NCI-H2081 (cell line): ENCODE data around the gene ZNF280B.
"Not testable (repeated sequence)": the region's sequence is repeated elsewhere in the genome, so short reads cannot be mapped to it uniquely, and the experiment has no call there.

ENCODE experiments used
- DNase-seq, 2 experiments: peaks; one replicate each; lab custom pipeline; 2025; lab: John Stamatoyannopoulos, UW

The ZNF280B gene

GRCh38 chr22:22464541-22465054, 43.9 kb downstream of the ZNF280B start:
- no peak for DNase-seq

GRCh38 chr22:22463855-22464540, 44.5 kb downstream of the ZNF280B start:
- peak; percentile 34 to 53 for DNase-seq

GRCh38 chr22:22462813-22463567, 45.6 kb downstream of the ZNF280B start:
- no peak for DNase-seq

- DNase-seq = no peak
Measured at GRCh38 chr22:22461583-22461982, 47.0 kb downstream of the ZNF280B start.

GRCh38 chr22:22461111-22461510, 47.4 kb downstream of the ZNF280B start:
- no peak for DNase-seq

GRCh38 chr22:22460635-22461034, 47.9 kb downstream of the ZNF280B start:
- no peak for DNase-seq

GRCh38 chr22:22460060-22460459, 48.5 kb downstream of the ZNF280B start:
- no peak for DNase-seq

GRCh38 chr22:22458896-22459588, 49.5 kb downstream of the ZNF280B start:
- no peak for DNase-seq

GRCh38 chr22:22458387-22458786, 50.2 kb downstream of the ZNF280B start:
- DNase-seq = no peak

GRCh38 chr22:22454997-22455396, 53.5 kb downstream of the ZNF280B start:
- no peak for DNase-seq

- DNase-seq = no peak
Measured at GRCh38 chr22:22452996-22453686, 55.4 kb downstream of the ZNF280B start.

GRCh38 chr22:22452211-22452610, 56.3 kb downstream of the ZNF280B start:
- DNase-seq = no peak

- no peak for DNase-seq
Measured at GRCh38 chr22:22450343-22450839, 58.2 kb downstream of the ZNF280B start.

- no peak for DNase-seq
Measured at GRCh38 chr22:22449819-22450218, 58.7 kb downstream of the ZNF280B start.

- no peak for DNase-seq
Measured at GRCh38 chr22:22446517-22446916, 62.0 kb downstream of the ZNF280B start.

- not testable (repeated sequence) for DNase-seq
Measured at GRCh38 chr22:22444007-22444589, 64.4 kb downstream of the ZNF280B start.

GRCh38 chr22:22442928-22443709, 65.4 kb downstream of the ZNF280B start:
- DNase-seq = no peak

- DNase-seq = not testable (repeated sequence)
Measured at GRCh38 chr22:22441626-22442025, 66.9 kb downstream of the ZNF280B start.

GRCh38 chr22:22440188-22440587, 68.4 kb downstream of the ZNF280B start:
- DNase-seq = no peak
